CD4-positive, alpha-beta memory T cell (primary cell): Measurements from ENCODE around the gene DNAJB1. TPM values are rescaled to one million over a fixed set of nuclear protein-coding genes. Genes with fewer than 3 reads are reported as not detected.
"Not testable (repeated sequence)": the region's sequence is repeated elsewhere in the genome, so short reads cannot be mapped to it uniquely, and the experiment has no call there.

ENCODE experiments used
- CTCF ChIA-PET: fragments of 350-600 bp; sonication (Branson Sonifier 250); formaldehyde crosslinking; loops from one replicate; lab custom pipeline; 2021; ENCODE audit warnings: inconsistent platforms; ENCODE audit not compliant: partially characterized antibody; lab: Charles Lee
- POLR2A ChIA-PET: fragments of 350-600 bp; sonication (Branson Sonifier 250); formaldehyde crosslinking; loops from one replicate; lab custom pipeline; 2021; ENCODE audit not compliant: partially characterized antibody; lab: Charles Lee
- DNase-seq, 5 donors: peaks; one replicate each; pipeline versions ENCODE4 v3.0.0 to v3.0.0-alpha.2; 2020 to 2022; ENCODE audit warnings: mixed read lengths in 1 of 5
- H3K27ac ChIP-seq: one replicate; pipeline ENCODE4 v1.7.0; 2013; ENCODE audit warnings: low read depth, low read length
- H3K27me3 ChIP-seq: 2 replicates; pipeline ENCODE4 v1.7.0; 2013; ENCODE audit warnings: mild to moderate bottlenecking, low read length, moderate library complexity; ENCODE audit not compliant: insufficient read depth
- H3K36me3 ChIP-seq: 2 replicates; pipeline ENCODE4 v1.7.0; 2013; ENCODE audit warnings: mild to moderate bottlenecking, low read length, moderate library complexity; ENCODE audit not compliant: insufficient read depth
- H3K4me1 ChIP-seq: 2 replicates; pipeline ENCODE4 v1.7.0; 2013; ENCODE audit warnings: mild to moderate bottlenecking, low read length, moderate library complexity; ENCODE audit not compliant: insufficient read depth
- H3K4me3 ChIP-seq, 2 donors: one replicate each; pipeline ENCODE4 v1.7.0; 2013; ENCODE audit warnings: low read length in 2 of 2, mild to moderate bottlenecking in 1 of 2
- H3K9me3 ChIP-seq, 2 donors: one replicate each; pipeline ENCODE4 v1.7.0; 2013; ENCODE audit warnings: low read length in 2 of 2, control low read depth in 1 of 2; ENCODE audit not compliant: control insufficient read depth in 1 of 2
- H3K27ac Mint-ChIP-seq, 7 donors: one replicate each; pipeline ENCODE4 v1.8.0; 2020 to 2021; ENCODE audit warnings: mixed read lengths in 7 of 7, mild to moderate bottlenecking in 6 of 7, inconsistent platforms in 3 of 7, moderate library complexity in 3 of 7
- H3K27me3 Mint-ChIP-seq, 2 donors: one replicate each; pipeline ENCODE4 v1.8.0; 2020 to 2021; ENCODE audit warnings: mixed read lengths in 2 of 2
- H3K36me3 Mint-ChIP-seq, 2 donors: one replicate each; pipeline ENCODE4 v1.8.0; 2020 to 2021; ENCODE audit warnings: mixed read lengths in 2 of 2, inconsistent platforms in 1 of 2, mild to moderate bottlenecking in 1 of 2
- H3K4me1 Mint-ChIP-seq, 4 donors: one replicate each; pipeline ENCODE4 v1.8.0; 2020 to 2021; ENCODE audit warnings: mixed read lengths in 4 of 4, mild to moderate bottlenecking in 1 of 4
- H3K4me3 Mint-ChIP-seq, 8 donors: one replicate each; pipeline ENCODE4 v1.8.0; 2020 to 2021; ENCODE audit warnings: mixed read lengths in 8 of 8, mild to moderate bottlenecking in 7 of 8, moderate library complexity in 6 of 8, inconsistent platforms in 3 of 8
- H3K9me3 Mint-ChIP-seq, 8 donors: one replicate each; pipeline ENCODE4 v1.8.0; 2020 to 2021; ENCODE audit warnings: mixed read lengths in 8 of 8, mild to moderate bottlenecking in 5 of 8, inconsistent platforms in 3 of 8, moderate library complexity in 1 of 8
- intact Hi-C: fragments of 100-400 bp; cut with micrococcal nuclease; formaldehyde crosslinking; loops from one replicate; pipeline ENCODE4 v1.15.1; 2023
- polyA plus RNA-seq, 2 donors: library from polyadenylated mRNA; unstranded; fragments of 300-500 nt; fragmentation: Illumina TruSeq; gene quantifications; one replicate each; pipeline ENCODE4 v1.2.3, GENCODE V29; 2021
- total RNA-seq, 2 experiments: library from RNA; stranded (reverse); gene quantifications; one replicate each; pipeline ENCODE4 v1.2.3, GENCODE V29; 2021

DNAJB1 gene
- total and polyA plus RNA-seq, 4 experiments from 2014 or later = 122 to 824 (median 223) TPM

- peaks cover 57% of the 10 kb centered on the region for H3K4me1 ChIP-seq
- ChIA-PET CTCF (interaction anchor here (0.9 to 12.1 kb wide), 4 partner anchors 9 to 48 kb away, joined by 3 to 142 read pairs (median 37); partner anchors contain the start of gene NDUFB7), POLR2A (interaction anchor here (1.5 to 5.4 kb wide), 3 partner anchors 31 to 47 kb away, joined by 4 to 35 read pairs (median 33); partner anchors contain the start of gene DNAJB1)
- no peak overlapping the region for H3K4me3 ChIP-seq
- Mint-ChIP-seq H3K27ac (peak overlapping the region in 6 of 7 donors; percentile 25 to 87 (median 64)), H3K27me3 (no peaks in the 10 kb centered on the region), H3K9me3 (no peaks in the 10 kb centered on the region), H3K4me1 (peaks cover 29 to 73% (median 44%) of the 10 kb centered on the region in 4 donors), H3K36me3 (peaks cover 4 to 17% of the 10 kb centered on the region in 2 donors), H3K4me3 (no peak overlapping the region)
- H3K9me3 ChIP-seq = no peaks in the 10 kb centered on the region
- no peaks in the 10 kb centered on the region for H3K27me3 ChIP-seq
- H3K27ac ChIP-seq = peak overlapping the region; percentile 13
- no peak for DNase-seq
- peaks cover 11% of the 10 kb centered on the region for H3K36me3 ChIP-seq
- intact Hi-C loops = no loop called here
Observed at GRCh38 chr19:14553042-14553938, 35.1 kb upstream of the DNAJB1 start.

GRCh38 chr19:14552006-14552360, 33.8 kb upstream of the DNAJB1 start:
- CTCF ChIA-PET = interaction anchor here (0.7 to 12.1 kb wide), 12 partner anchors 8 to 73 kb away, joined by 3 to 142 read pairs (median 5); partner anchors contain the start of gene GIPC1
- Mint-ChIP-seq H3K36me3 (peaks cover 4 to 20% of the 10 kb centered on the region in 2 donors), H3K4me1 (peaks cover 29 to 67% (median 44%) of the 10 kb centered on the region in 4 donors), H3K4me3 (peak overlapping the region in 4 of 8 donors; percentile 17 to 64 (median 30)), H3K27ac (peak overlapping the region; percentile 57 to 95 (median 92))
- H3K4me1 ChIP-seq = peaks cover 52% of the 10 kb centered on the region
- H3K4me3 ChIP-seq, H3K27me3 Mint-ChIP-seq, H3K9me3 ChIP-seq, H3K27me3 ChIP-seq, H3K27ac ChIP-seq, H3K9me3 Mint-ChIP-seq, DNase-seq, intact Hi-C loops: not testable (repeated sequence)
- H3K36me3 ChIP-seq = peaks cover 13% of the 10 kb centered on the region
- POLR2A ChIA-PET = interaction anchor here (1.0 to 2.8 kb wide), 5 partner anchors 30 to 57 kb away, joined by 4 to 27 read pairs (median 11); partner anchors contain the start of genes DNAJB1 and GIPC1

- not testable (repeated sequence) for H3K27me3 ChIP-seq, H3K9me3 ChIP-seq, H3K4me3 ChIP-seq, H3K9me3 Mint-ChIP-seq, H3K27me3 Mint-ChIP-seq
- H3K4me1 ChIP-seq = peaks cover 46% of the 10 kb centered on the region
- ChIA-PET POLR2A (interaction anchor here (1.0 to 2.8 kb wide), 6 partner anchors 30 to 64 kb away, joined by 3 to 27 read pairs (median 8); partner anchors contain the start of genes DNAJB1 and GIPC1), CTCF (interaction anchor here (0.7 to 12.1 kb wide), 16 partner anchors 9 to 72 kb away, joined by 3 to 142 read pairs (median 5); partner anchors contain the start of genes GIPC1 and NDUFB7)
- Mint-ChIP-seq H3K36me3 (peaks cover 4 to 19% of the 10 kb centered on the region in 2 donors), H3K4me1 (peaks cover 26 to 65% (median 40%) of the 10 kb centered on the region in 4 donors), H3K27ac (peak overlapping the region; percentile 81 to 95 (median 92)), H3K4me3 (peak overlapping the region in 6 of 8 donors; percentile 64 to 74 (median 68))
- peak; percentile 80 to 86 (median 82) for DNase-seq
- H3K27ac ChIP-seq = peak overlapping the region; percentile 7
- intact Hi-C loops = loop anchor here (1.0 kb wide), 2 partner anchors 33 to 46 kb away; partner anchors contain the start of gene DNAJB1
- H3K36me3 ChIP-seq = peaks cover 13% of the 10 kb centered on the region
Observed at GRCh38 chr19:14551134-14552005, 33.2 kb upstream of the DNAJB1 start.

DNA sequence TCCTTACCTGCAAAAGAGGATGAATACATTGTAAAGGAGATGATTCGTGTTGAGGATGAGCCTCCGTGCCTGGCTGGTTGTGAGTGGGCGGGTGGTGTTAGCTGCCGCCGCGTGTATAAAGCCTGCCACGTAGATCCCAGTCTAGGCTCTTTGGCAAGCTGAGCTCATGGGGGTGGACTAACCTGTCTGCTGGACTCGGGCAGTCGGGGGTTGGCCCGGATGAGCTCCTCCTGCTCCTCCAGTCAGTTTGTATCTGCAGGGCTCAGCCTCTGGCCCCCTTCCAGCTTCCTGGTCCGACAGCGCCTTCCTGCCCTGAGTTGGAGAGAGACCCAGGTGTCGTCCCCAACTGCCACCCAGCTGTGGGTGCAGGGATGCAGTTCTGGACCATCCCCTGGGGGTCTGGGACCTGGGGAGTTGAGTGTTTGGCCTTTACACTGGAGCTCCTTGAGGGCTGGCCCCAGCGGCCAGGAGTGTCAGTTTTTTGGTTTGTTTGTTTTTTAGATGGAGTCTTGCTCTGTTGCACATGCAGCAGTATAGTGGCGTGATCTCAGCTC, 32.1 kb upstream of the DNAJB1 start:
- no peaks in the 10 kb centered on the region for H3K9me3 ChIP-seq
- Mint-ChIP-seq H3K27ac (peak overlapping the region in 4 of 7 donors; percentile 63 to 95 (median 73)), H3K4me1 (peaks cover 19 to 64% (median 34%) of the 10 kb centered on the region in 4 donors), H3K9me3 (no peaks in the 10 kb centered on the region), H3K27me3 (no peaks in the 10 kb centered on the region), H3K4me3 (peak overlapping the region in 1 of 8 donors; percentile 36), H3K36me3 (peaks cover 4 to 22% of the 10 kb centered on the region in 2 donors)
- intact Hi-C loops = no loop called here
- CTCF ChIA-PET = interaction anchor here (1.0 to 12.1 kb wide), 13 partner anchors 10 to 71 kb away, joined by 4 to 142 read pairs (median 5); partner anchors contain the start of genes GIPC1 and NDUFB7
- no peak overlapping the region for H3K4me3 ChIP-seq
- H3K4me1 ChIP-seq = peaks cover 38% of the 10 kb centered on the region
- DNase-seq = no peak
- no peaks in the 10 kb centered on the region for H3K27me3 ChIP-seq
- no peak overlapping the region for H3K27ac ChIP-seq
- peaks cover 13% of the 10 kb centered on the region for H3K36me3 ChIP-seq
- POLR2A ChIA-PET = interaction anchor here (1.0 to 2.8 kb wide), 6 partner anchors 17 to 63 kb away, joined by 3 to 27 read pairs (median 8); partner anchors contain the start of gene DNAJB1

- Mint-ChIP-seq H3K9me3 (peaks cover 0 to 4% (median 0%) of the 10 kb centered on the region in 8 donors), H3K27me3 (no peaks in the 10 kb centered on the region), H3K4me1 (peaks cover 14 to 52% (median 23%) of the 10 kb centered on the region in 4 donors), H3K27ac (no peak overlapping the region), H3K4me3 (no peak overlapping the region), H3K36me3 (peaks cover 7 to 27% of the 10 kb centered on the region in 2 donors)
- intact Hi-C loops = no loop called here
- no peak overlapping the region for H3K27ac ChIP-seq
- H3K4me1 ChIP-seq = peaks cover 11% of the 10 kb centered on the region
- no peak overlapping the region for H3K4me3 ChIP-seq
- no peaks in the 10 kb centered on the region for H3K27me3 ChIP-seq
- peaks cover 9% of the 10 kb centered on the region for H3K36me3 ChIP-seq
- ChIA-PET CTCF (interaction anchor here (1.2 kb wide), 1 partner anchor 14 kb away, joined by 3 read pairs; no protein-coding TSS in a partner anchor), POLR2A (interaction anchor here (0.6 to 1.8 kb wide), 2 partner anchors 24 to 34 kb away, joined by 3 to 4 read pairs; no protein-coding TSS in a partner anchor)
- no peak for DNase-seq
- H3K9me3 ChIP-seq = no peaks in the 10 kb centered on the region
Observed at GRCh38 chr19:14545716-14546082, 27.5 kb upstream of the DNAJB1 start.
